Fibroblast of lung (primary cell): ENCODE measurements around the gene CEP72.

Source experiments
- CTCF ChIP-seq, 2 donors: IDR thresholded peaks in 1 of 2; conservative IDR thresholded peaks in 1 of 2; 1 replicate in 1 of 2; 2 replicates in 1 of 2; pipeline ENCODE4 v1.5.1; 2011 to 2012; ENCODE audit warnings: low read length in 2 of 2, control low read depth in 1 of 2, inconsistent platforms in 1 of 2, low read depth in 1 of 2, mild to moderate bottlenecking in 1 of 2
- EZH2 ChIP-seq: IDR thresholded peaks from 2 replicates; pipeline ENCODE4 v1.5.1; 2012; ENCODE audit warnings: low read length, control low read depth, mild to moderate bottlenecking; ENCODE audit errors: missing control alignments

GRCh38 chr5:643351-643801, 31.2 kb downstream of the CEP72 start:
- TF ChIP-seq CTCF (conservative IDR thresholded peaks at IDR 0.05 in 1 of 2, IDR thresholded peaks at IDR 0.05 in 1 of 2; ENCODE audit: low read depth in 1 of 2, low read length in 2 of 2) (no peak), EZH2 (no peak)
